HG03139 (cell line): Measurements from ENCODE around the gene GLIS1.

Source experiments
- ATAC-seq: cut with Tn5 transposase; IDR thresholded peaks from one replicate; pipeline ENCODE4 v1.9.1; 2021; ENCODE audit not compliant: unreplicated experiment

GLIS1 gene

GRCh38 chr1:53541263-53541625, 197.7 kb downstream of the GLIS1 start:
- no peak for ATAC-seq

GRCh38 chr1:53540604-53541262, 198.2 kb downstream of the GLIS1 start:
- no peak for ATAC-seq

GRCh38 chr1:53539711-53540603, 199.0 kb downstream of the GLIS1 start:
- ATAC-seq: no peak

GRCh38 chr1:53539226-53539625, 199.7 kb downstream of the GLIS1 start:
- no peak for ATAC-seq

- no peak for ATAC-seq
Measured at GRCh38 chr1:53536606-53537005, 202.4 kb downstream of the GLIS1 start.

- no peak for ATAC-seq
Measured at GRCh38 chr1:53535846-53536245, 203.1 kb downstream of the GLIS1 start.

- ATAC-seq: no peak
Measured at GRCh38 chr1:53535226-53535625, 203.7 kb downstream of the GLIS1 start.

GRCh38 chr1:53532912-53533311, 206.1 kb downstream of the GLIS1 start:
- no peak for ATAC-seq

- ATAC-seq: no peak
Measured at GRCh38 chr1:53532377-53532776, 206.6 kb downstream of the GLIS1 start.

- no peak for ATAC-seq
Measured at GRCh38 chr1:53530550-53530949, 208.4 kb downstream of the GLIS1 start.

GRCh38 chr1:53529555-53529954, 209.4 kb downstream of the GLIS1 start:
- no peak for ATAC-seq

- no peak for ATAC-seq
Measured at GRCh38 chr1:53527368-53527767, 211.6 kb downstream of the GLIS1 start.

- no peak for ATAC-seq
Measured at GRCh38 chr1:53526451-53527101, 212.4 kb downstream of the GLIS1 start.

GRCh38 chr1:53525595-53525994, 213.4 kb downstream of the GLIS1 start:
- ATAC-seq: no peak

GRCh38 chr1:53524428-53525375, 214.3 kb downstream of the GLIS1 start:
- no peak for ATAC-seq

GRCh38 chr1:53521924-53522552, 216.9 kb downstream of the GLIS1 start:
- no peak for ATAC-seq

- ATAC-seq: no peak
Measured at GRCh38 chr1:53520481-53520880, 218.5 kb downstream of the GLIS1 start.

- no peak for ATAC-seq
Measured at GRCh38 chr1:53519421-53519820, 219.5 kb downstream of the GLIS1 start.

GRCh38 chr1:53518775-53519174, 220.2 kb downstream of the GLIS1 start:
- ATAC-seq: no peak

GRCh38 chr1:53517821-53518352, 221.1 kb downstream of the GLIS1 start:
- ATAC-seq: no peak
